Ureter (tissue), 1 donor: ENCODE measurements around the gene ZEB2. TPM values are rescaled to one million over a fixed set of nuclear protein-coding genes. Genes with fewer than 3 reads are reported as not detected.

ENCODE experiments used
- DNase-seq: peaks from one replicate; pipeline ENCODE4 v3.0.0-alpha.2; 2020; ENCODE audit warnings: low spot score
- total RNA-seq: library from RNA; stranded (reverse); gene quantifications from one replicate; pipeline ENCODE4 v1.2.4, GENCODE V29; 2023
- donor health status: DM: yes; HTN: yes; CAD: no.

Gene ZEB2
- total RNA-seq = 92.4 TPM

GRCh38 chr2:144519934-144520731 is at the start of gene ZEB2:
Gene ZEB2 (minus strand): TSS chr2:144520119. CDS start chr2:144517350, 2,769 bp downstream.
- peak; percentile 71 for DNase-seq

DNA sequence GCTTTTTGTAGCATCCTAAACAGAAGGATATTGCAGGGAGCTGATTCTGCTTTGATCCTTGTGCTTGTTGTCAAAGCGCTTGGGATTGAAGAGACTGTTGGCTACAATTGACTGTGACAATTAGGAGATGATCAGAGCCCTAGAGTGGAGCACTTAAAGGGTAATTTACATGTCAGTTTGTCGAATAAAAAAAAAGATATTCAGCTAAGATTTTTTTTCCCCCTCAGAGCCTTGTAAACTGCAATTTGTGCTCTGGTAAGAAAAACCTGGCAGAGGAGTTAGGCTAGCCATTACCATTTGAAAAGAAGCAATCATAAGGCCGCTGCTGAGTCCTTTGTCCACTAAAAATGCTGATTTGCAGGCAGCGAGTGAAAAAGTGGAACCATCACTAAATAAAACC is 47.8 kb upstream of the ZEB2 start:
- no peak for DNase-seq

DNA sequence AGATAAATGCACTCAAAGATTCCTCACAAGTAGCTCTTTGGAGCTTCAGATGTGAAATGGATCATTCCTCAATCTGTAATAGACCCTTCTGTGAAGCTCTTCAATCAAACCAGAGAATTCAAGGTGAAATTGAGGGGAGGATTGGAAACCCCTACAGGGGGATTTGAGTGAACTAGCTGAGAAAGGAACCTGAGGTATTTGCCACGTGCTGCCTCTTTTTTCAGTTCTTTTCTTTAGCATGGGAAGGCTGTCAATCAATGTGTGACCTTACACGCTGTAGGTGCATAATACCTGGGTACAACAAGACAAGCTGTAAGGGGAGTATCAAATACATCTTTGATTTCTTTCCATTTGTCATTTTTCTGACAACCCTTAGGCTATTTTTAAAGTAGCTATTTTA is 46.5 kb upstream of the ZEB2 start:
- no peak for DNase-seq

GRCh38 chr2:144560251-144560650 is 40.3 kb upstream of the ZEB2 start:
- no peak for DNase-seq

DNA sequence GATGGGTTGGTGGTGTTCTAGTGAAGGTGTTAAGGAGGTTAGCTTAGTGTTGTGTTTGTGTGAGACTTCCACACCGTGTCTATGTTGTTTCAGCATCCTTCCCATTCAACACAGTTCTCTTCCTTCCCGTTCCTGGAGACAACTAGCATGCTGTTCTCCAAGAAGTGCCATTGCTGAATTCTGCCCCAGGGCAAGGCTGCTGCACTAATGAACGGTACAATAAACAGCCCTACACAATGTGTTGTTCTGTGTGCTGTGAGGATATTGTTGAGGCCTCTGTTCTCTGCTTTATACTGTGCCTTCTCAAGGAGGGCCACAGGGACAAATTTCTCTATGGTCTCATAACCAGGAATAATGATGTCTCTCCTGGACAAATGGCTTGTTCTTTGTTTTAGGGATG is 39.8 kb upstream of the ZEB2 start:
- DNase-seq = no peak

DNA sequence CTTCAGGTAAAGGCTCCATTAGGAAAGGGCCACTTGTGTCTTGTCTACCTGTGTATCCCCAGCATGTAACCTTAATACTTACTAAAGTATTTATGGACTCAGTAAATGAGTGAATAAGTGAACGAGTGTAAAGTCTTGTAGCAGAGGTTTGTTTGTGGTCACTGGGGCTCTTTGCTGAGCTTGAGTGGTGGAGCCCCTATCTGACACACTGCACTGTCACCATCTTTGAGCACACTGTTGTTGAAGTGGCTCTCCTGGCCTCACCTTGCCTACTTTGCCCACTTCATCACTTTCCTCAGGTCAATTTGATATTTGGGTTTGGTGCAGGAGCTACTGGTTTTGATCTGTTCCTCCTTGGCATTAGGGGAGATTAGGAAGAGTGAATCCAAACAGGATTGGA is 39.3 kb upstream of the ZEB2 start:
- DNase-seq = no peak

- DNase-seq = no peak
Observed at GRCh38 chr2:144554492-144555210, 34.7 kb upstream of the ZEB2 start.

DNA sequence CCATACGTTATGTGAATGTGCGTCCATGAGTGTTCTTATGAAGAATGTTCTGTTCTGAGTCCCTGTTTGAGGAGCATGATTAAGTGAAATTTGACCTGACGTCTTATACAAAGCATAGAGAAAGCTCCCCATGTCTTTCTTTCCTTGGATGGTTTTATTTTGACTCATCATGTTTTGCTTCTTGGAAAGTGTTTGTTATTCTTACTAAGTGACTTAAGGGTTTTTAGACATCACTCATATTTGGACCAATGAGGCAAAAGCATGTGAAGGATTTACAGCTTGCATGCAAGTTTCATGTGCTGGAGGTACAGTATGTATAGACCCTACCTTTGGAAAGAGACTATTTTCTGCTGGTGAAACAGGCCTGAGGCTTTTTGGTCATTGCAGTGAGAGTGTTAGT is 33.5 kb upstream of the ZEB2 start:
- no peak for DNase-seq

GRCh38 chr2:144552821-144553220 is 32.9 kb upstream of the ZEB2 start:
- DNase-seq = no peak

GRCh38 chr2:144550911-144551310 is 31.0 kb upstream of the ZEB2 start:
- DNase-seq = no peak

DNA sequence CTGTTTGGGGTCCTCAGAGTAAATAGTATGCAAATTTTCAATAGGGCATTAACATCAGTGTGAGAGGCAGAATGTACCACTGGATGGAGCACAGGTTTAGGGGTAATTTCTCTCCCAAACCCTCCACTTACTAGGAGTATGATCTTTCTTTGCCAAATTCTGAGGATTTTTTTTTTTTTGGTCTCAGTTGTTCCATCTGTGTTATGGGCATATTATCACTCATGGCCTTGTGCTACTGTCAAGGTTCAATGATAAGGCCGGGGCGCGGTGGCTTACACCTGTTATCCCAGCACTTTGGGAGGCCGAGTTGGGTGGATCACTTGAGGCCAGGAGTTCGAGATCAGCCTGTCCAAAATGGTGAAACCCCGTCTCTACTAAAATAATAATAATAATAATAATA is 30.2 kb upstream of the ZEB2 start:
- DNase-seq = no peak

DNA sequence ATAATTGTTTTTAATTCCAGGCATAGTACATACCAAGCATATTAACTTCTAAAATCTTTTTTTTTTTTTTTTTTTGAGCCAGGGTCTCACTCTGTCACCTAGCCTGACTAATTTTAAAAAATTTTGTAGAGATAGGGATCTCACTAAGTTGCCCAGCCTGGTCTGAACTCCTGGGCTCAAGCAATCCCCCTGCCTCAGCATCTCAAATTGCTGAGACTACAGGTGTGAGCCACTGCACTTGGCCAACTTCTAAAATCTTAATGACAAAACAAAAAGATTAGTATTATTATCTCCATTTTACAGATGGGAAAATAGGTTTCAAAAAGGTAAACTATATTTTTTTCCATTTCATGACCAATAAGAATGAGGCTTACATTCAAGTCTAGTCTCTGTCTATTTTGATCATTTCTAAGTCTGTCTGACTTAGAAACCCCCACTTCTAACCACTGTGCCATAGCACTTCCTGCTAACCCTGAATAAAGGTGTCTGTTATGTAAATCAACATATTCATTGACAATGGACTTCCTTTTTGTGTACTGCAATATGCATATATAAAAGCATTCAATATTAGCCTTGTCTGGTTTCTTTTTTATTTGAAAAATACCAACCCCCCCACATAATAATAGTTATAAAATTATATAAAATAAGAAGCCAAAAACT is 28.7 kb upstream of the ZEB2 start:
- no peak for DNase-seq

DNA sequence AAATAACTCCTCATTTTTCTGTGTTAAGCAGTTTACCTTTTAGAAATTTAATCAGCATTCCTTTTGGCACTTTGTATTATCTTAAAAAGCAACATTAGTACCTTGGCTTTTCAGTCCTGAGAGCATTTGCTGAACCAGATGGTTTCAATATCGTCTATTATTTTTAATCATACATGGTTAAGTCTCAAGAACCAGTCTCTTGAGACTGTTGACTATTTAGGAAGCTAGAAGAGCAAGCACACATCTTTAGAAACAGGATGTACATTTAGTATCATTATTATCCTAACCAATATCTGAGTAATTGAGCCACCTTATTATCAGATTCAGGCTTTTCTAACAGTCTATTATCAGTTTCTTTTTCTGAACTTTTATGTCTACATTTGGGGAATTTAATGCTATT is 28.2 kb upstream of the ZEB2 start:
- no peak for DNase-seq

GRCh38 chr2:144547494-144547893 is 27.6 kb upstream of the ZEB2 start:
- no peak for DNase-seq

- DNase-seq = no peak
Observed at GRCh38 chr2:144546933-144547332, 27.0 kb upstream of the ZEB2 start.

DNA sequence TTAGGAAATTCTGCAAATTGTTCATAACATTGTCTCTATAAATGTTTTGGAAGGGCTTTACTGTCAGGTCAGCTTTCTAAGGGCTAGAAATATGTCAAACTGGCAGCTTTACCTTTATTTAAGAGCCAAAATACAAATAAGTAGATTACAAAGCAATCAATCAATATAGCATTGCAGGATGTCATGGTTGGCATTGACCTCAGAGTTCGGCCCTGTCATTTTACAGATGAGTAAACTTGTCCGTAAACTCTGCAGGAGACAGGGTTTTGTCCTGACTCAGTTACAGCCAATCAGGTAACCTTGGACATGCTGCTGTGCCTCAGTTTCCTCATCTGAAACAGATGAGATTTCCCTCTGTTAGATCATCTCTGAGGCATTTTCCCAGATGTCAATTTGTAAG is 25.9 kb upstream of the ZEB2 start:
- no peak for DNase-seq

DNA sequence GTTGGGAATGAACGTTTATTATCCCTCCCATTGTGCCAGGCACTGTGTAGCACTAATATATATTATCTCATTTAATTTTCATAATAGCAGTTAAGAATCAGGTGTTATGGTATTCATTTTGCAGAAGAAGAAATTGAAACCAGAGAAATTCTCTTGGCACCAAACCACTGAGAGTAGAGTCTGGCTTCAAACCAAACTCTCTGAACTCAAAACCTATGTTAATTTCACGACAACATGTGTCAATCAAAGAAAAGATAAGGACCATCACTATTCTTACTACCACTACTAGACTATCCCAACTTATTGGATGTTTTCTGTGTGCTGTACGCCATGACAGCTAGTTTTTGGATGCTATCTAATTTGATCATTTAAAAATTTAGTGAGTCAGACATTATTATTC is 24.1 kb upstream of the ZEB2 start:
- DNase-seq = no peak

- DNase-seq = no peak
Observed at GRCh38 chr2:144541396-144541795, 21.5 kb upstream of the ZEB2 start.

DNA sequence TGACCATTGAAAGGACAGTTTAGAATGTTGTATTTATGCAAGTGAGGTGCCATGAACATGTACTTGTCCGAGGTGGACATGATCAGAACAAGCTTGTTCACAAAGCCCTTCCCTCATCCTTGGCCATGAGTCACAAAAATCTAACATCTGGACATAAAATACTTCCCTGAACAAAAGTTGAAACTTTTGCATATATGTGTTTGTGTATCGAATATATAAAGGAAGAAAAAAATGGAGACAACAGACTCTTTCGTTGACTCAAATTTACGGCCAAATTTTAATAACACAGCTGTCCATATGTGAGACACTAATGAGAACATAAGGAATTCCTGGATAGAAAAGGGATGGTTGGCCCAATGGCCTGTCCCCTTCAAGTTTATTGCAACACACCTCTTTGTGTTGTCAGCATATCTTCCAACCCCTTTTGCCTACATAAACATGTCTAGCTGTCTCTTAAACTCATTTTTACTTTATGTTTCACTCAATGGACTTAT is 19.4 kb upstream of the ZEB2 start:
- DNase-seq = no peak

DNA sequence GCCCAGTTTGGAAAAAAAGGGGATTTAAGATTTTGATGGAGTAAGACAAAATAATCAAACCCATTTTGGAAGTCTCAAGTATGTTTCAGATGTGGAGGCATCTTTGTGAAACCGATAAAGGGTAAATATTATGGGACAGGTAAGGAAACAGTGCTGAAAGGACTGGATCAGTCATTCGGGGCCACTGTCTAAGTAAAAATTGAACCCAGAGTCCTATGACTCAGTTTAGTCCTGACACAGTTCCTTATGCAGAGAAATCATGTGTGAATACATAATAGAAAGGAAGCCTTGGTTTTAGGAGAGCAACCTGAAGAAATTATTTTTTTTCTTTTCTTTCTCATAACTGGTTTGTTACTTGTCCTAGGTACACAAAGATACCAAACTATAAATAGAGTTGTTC is 15.4 kb upstream of the ZEB2 start:
- DNase-seq = no peak

DNA sequence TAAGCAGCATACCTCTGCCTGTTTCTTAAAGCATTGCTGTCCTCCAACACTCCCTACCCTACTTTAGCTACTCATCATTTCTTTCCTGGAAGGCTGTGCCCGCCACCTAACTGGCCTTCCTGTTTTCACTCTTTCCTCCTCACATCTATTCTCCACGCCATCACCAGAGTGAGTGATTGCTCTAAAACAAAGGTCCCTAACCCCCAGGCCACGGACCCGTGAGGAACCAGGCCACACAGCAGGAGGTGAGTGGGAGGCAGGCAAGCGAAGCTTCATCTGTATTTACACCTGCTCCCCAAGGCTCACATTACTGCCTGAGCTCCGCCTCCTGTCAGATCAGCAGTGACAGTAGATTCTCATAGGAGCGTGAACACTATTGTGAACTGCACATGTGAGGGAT is 13.3 kb upstream of the ZEB2 start:
- no peak for DNase-seq

GRCh38 chr2:144530596-144530995 is 10.7 kb upstream of the ZEB2 start:
- DNase-seq = no peak

DNA sequence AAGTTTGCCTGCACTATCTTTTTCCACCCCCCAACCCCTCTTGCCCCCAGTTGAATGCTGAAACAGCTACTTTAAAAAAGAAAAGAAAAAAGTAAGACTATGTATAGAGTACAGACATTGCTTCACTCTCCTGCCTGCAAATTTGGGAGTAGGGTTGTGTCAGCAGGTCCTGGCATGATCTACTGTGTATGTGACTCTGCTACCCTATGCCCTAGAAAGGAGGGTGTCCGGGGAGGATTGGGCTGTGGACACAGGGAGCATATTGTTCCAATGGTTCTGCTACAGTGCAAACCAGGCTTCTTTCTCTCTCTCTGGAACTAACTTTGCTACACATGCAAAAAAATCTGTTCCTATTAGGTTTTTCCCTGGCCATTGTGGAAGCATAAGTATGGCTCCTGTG is 9.9 kb upstream of the ZEB2 start:
- no peak for DNase-seq
